ENCODE data around the gene CCDC39. TPM values are rescaled to one million over a fixed set of nuclear protein-coding genes. Genes with fewer than 3 reads are reported as not detected.
"Not testable (repeated sequence)": the region's sequence is repeated elsewhere in the genome, so short reads cannot be mapped to it uniquely, and the experiment has no call there.

Gene CCDC39
- total RNA-seq, 3 donors from 2014 or later: not detected

- H3K27me3 Mint-ChIP-seq (ENCODE audit: low read depth): peaks cover 12% of the 10 kb centered on the region
- ATAC-seq (no peak), DNase-seq (no peak)
- no peaks in the 10 kb centered on the region for H3K36me3 Mint-ChIP-seq (ENCODE audit: insufficient read depth)
- no peak overlapping the region for H3K4me3 Mint-ChIP-seq
- H3K4me1 Mint-ChIP-seq (ENCODE audit: low read depth): no peaks in the 10 kb centered on the region
- H3K9me3 Mint-ChIP-seq: no peaks in the 10 kb centered on the region
These were observed 22.2 kb downstream of the CCDC39 start for GRCh38 chr3:180657094-180657493.

GRCh38 chr3:180656406-180656805, 22.9 kb downstream of the CCDC39 start:
- DNase-seq (no peak), ATAC-seq (no peak)
- Mint-ChIP-seq H3K9me3 (no peaks in the 10 kb centered on the region), H3K36me3 (ENCODE audit: insufficient read depth) (no peaks in the 10 kb centered on the region), H3K4me3 (no peak overlapping the region), H3K4me1 (ENCODE audit: low read depth) (no peaks in the 10 kb centered on the region), H3K27me3 (ENCODE audit: low read depth) (peaks cover 12% of the 10 kb centered on the region)

GRCh38 chr3:180646187-180646790, 33.0 kb downstream of the CCDC39 start:
- no peaks in the 10 kb centered on the region for H3K36me3 Mint-ChIP-seq (ENCODE audit: insufficient read depth)
- H3K27me3 Mint-ChIP-seq (ENCODE audit: low read depth): peaks cover 31% of the 10 kb centered on the region
- no peaks in the 10 kb centered on the region for H3K9me3 Mint-ChIP-seq
- ATAC-seq (no peak), DNase-seq (no peak)
- no peaks in the 10 kb centered on the region for H3K4me1 Mint-ChIP-seq (ENCODE audit: low read depth)
- H3K4me3 Mint-ChIP-seq: no peak overlapping the region

- no peak for DNase-seq
- Mint-ChIP-seq H3K36me3 (ENCODE audit: insufficient read depth) (no peaks in the 10 kb centered on the region), H3K4me3 (no peak overlapping the region), H3K4me1 (ENCODE audit: low read depth) (no peaks in the 10 kb centered on the region), H3K9me3 (no peaks in the 10 kb centered on the region), H3K27me3 (ENCODE audit: low read depth) (peaks cover 36% of the 10 kb centered on the region)
- ATAC-seq: no peak
These were observed 38.3 kb downstream of the CCDC39 start for GRCh38 chr3:180640987-180641386.

- Mint-ChIP-seq H3K4me1 (ENCODE audit: low read depth) (no peaks in the 10 kb centered on the region), H3K9me3 (no peaks in the 10 kb centered on the region), H3K27me3 (ENCODE audit: low read depth) (peaks cover 47% of the 10 kb centered on the region), H3K4me3 (no peak overlapping the region), H3K36me3 (ENCODE audit: insufficient read depth) (no peaks in the 10 kb centered on the region)
- no peak for DNase-seq
- ATAC-seq: no peak
These were observed 45.6 kb downstream of the CCDC39 start for GRCh38 chr3:180633722-180634121.

GRCh38 chr3:180631317-180631716, 48.0 kb downstream of the CCDC39 start:
- ATAC-seq (no peak), DNase-seq (no peak)
- H3K27me3 Mint-ChIP-seq (ENCODE audit: low read depth): peaks cover 28% of the 10 kb centered on the region
- no peak overlapping the region for H3K4me3 Mint-ChIP-seq
- H3K4me1 Mint-ChIP-seq (ENCODE audit: low read depth): no peaks in the 10 kb centered on the region
- H3K9me3 Mint-ChIP-seq: no peaks in the 10 kb centered on the region
- peaks cover 2% of the 10 kb centered on the region for H3K36me3 Mint-ChIP-seq (ENCODE audit: insufficient read depth)

GRCh38 chr3:180630371-180630770, 48.9 kb downstream of the CCDC39 start:
- no peak for DNase-seq
- Mint-ChIP-seq H3K27me3 (ENCODE audit: low read depth) (peaks cover 19% of the 10 kb centered on the region), H3K36me3 (ENCODE audit: insufficient read depth) (peaks cover 4% of the 10 kb centered on the region), H3K4me1 (ENCODE audit: low read depth) (peaks cover 2% of the 10 kb centered on the region), H3K9me3 (no peaks in the 10 kb centered on the region), H3K4me3 (no peak overlapping the region)
- peak in 1 of 2 donors; percentile 40 for ATAC-seq

GRCh38 chr3:180626844-180627243, 52.4 kb downstream of the CCDC39 start:
- no peak overlapping the region for H3K4me3 Mint-ChIP-seq
- peaks cover 4% of the 10 kb centered on the region for H3K9me3 Mint-ChIP-seq
- no peak for DNase-seq
- H3K36me3 Mint-ChIP-seq (ENCODE audit: insufficient read depth): peaks cover 22% of the 10 kb centered on the region
- peaks cover 14% of the 10 kb centered on the region for H3K4me1 Mint-ChIP-seq (ENCODE audit: low read depth)
- no peaks in the 10 kb centered on the region for H3K27me3 Mint-ChIP-seq (ENCODE audit: low read depth)
- ATAC-seq: no peak

GRCh38 chr3:180624714-180625113, 54.6 kb downstream of the CCDC39 start:
- ATAC-seq: peak in 1 of 2 donors; percentile 54
- Mint-ChIP-seq H3K27me3 (ENCODE audit: low read depth) (no peaks in the 10 kb centered on the region), H3K9me3 (peaks cover 4% of the 10 kb centered on the region), H3K4me1 (ENCODE audit: low read depth) (peaks cover 14% of the 10 kb centered on the region), H3K4me3 (no peak overlapping the region), H3K36me3 (ENCODE audit: insufficient read depth) (peaks cover 31% of the 10 kb centered on the region)
- DNase-seq: no peak

- DNase-seq (no peak), ATAC-seq (no peak)
- H3K27me3 Mint-ChIP-seq (ENCODE audit: low read depth): no peaks in the 10 kb centered on the region
- peaks cover 22% of the 10 kb centered on the region for H3K36me3 Mint-ChIP-seq (ENCODE audit: insufficient read depth)
- peaks cover 7% of the 10 kb centered on the region for H3K4me1 Mint-ChIP-seq (ENCODE audit: low read depth)
- H3K9me3 Mint-ChIP-seq: peaks cover 4% of the 10 kb centered on the region
- no peak overlapping the region for H3K4me3 Mint-ChIP-seq
These were observed 59.6 kb downstream of the CCDC39 start for GRCh38 chr3:180619723-180620122.

- H3K9me3 Mint-ChIP-seq; ATAC-seq; DNase-seq; H3K27me3 Mint-ChIP-seq (ENCODE audit: low read depth); H3K4me1 Mint-ChIP-seq (ENCODE audit: low read depth); H3K4me3 Mint-ChIP-seq: not testable (repeated sequence)
- H3K36me3 Mint-ChIP-seq (ENCODE audit: insufficient read depth): peaks cover 15% of the 10 kb centered on the region
These were observed 60.7 kb downstream of the CCDC39 start for GRCh38 chr3:180618563-180618962.

- Mint-ChIP-seq H3K36me3 (ENCODE audit: insufficient read depth) (peaks cover 22% of the 10 kb centered on the region), H3K27me3 (ENCODE audit: low read depth) (no peaks in the 10 kb centered on the region), H3K4me1 (ENCODE audit: low read depth) (no peaks in the 10 kb centered on the region), H3K9me3 (no peaks in the 10 kb centered on the region), H3K4me3 (no peak overlapping the region)
- ATAC-seq (no peak), DNase-seq (no peak)
These were observed 62.2 kb downstream of the CCDC39 start for GRCh38 chr3:180617049-180617448.

- no peak for DNase-seq
- Mint-ChIP-seq H3K9me3 (no peaks in the 10 kb centered on the region), H3K27me3 (ENCODE audit: low read depth) (no peaks in the 10 kb centered on the region), H3K36me3 (ENCODE audit: insufficient read depth) (peaks cover 21% of the 10 kb centered on the region), H3K4me1 (ENCODE audit: low read depth) (no peaks in the 10 kb centered on the region), H3K4me3 (no peak overlapping the region)
- no peak for ATAC-seq
These were observed 63.3 kb downstream of the CCDC39 start for GRCh38 chr3:180615954-180616353.

- Mint-ChIP-seq H3K4me1 (ENCODE audit: low read depth) (no peaks in the 10 kb centered on the region), H3K4me3 (no peak overlapping the region), H3K36me3 (ENCODE audit: insufficient read depth) (peaks cover 37% of the 10 kb centered on the region), H3K9me3 (no peaks in the 10 kb centered on the region), H3K27me3 (ENCODE audit: low read depth) (no peaks in the 10 kb centered on the region)
- no peak for ATAC-seq
- DNase-seq: no peak
These were observed 66.9 kb downstream of the CCDC39 start for GRCh38 chr3:180612364-180612763.

- H3K36me3 Mint-ChIP-seq (ENCODE audit: insufficient read depth): peaks cover 46% of the 10 kb centered on the region
- ATAC-seq (no peak), DNase-seq (no peak)
- no peaks in the 10 kb centered on the region for H3K9me3 Mint-ChIP-seq
- H3K4me3 Mint-ChIP-seq: no peak overlapping the region
- H3K4me1 Mint-ChIP-seq (ENCODE audit: low read depth): no peaks in the 10 kb centered on the region
- no peaks in the 10 kb centered on the region for H3K27me3 Mint-ChIP-seq (ENCODE audit: low read depth)
These were observed 68.3 kb downstream of the CCDC39 start for GRCh38 chr3:180611006-180611405.
